Nephron (organoid): ENCODE results near the gene HECTD3.
A peak's percentile ranks its signal among the peaks of the same experiment; 100 is the strongest.

Source experiments
- H3K27ac Mint-ChIP-seq, 3 experiments: 2 replicates each; pipeline ENCODE4 v1.8.0; 2020; ENCODE audit warnings: mixed read lengths in 3 of 3, mild to moderate bottlenecking in 2 of 3, moderate library complexity in 1 of 3
- H3K27me3 Mint-ChIP-seq: 2 replicates; pipeline ENCODE4 v1.8.0; 2021; ENCODE audit warnings: low read depth, mild to moderate bottlenecking, moderate library complexity, mixed read lengths
- H3K36me3 Mint-ChIP-seq: 2 replicates; pipeline ENCODE4 v1.8.0; 2020; ENCODE audit warnings: low read depth, mixed read lengths
- H3K4me1 Mint-ChIP-seq: 2 replicates; pipeline ENCODE4 v1.8.0; 2020; ENCODE audit warnings: mixed read lengths
- H3K4me3 Mint-ChIP-seq, 3 experiments: 2 replicates each; pipeline ENCODE4 v1.8.0; 2020; ENCODE audit warnings: mild to moderate bottlenecking in 3 of 3, mixed read lengths in 3 of 3, moderate library complexity in 2 of 3
- H3K9me3 Mint-ChIP-seq: 2 replicates; pipeline ENCODE4 v1.8.0; 2020; ENCODE audit warnings: mixed read lengths
- CTCF ChIP-seq, 3 experiments: fragments of 200-600 bp; sonication (generic); IDR thresholded peaks; one replicate each; pipeline ENCODE4 v1.5.0; 2021; ENCODE audit warnings: antibody characterized with exemption in 3 of 3; ENCODE audit not compliant: unreplicated experiment in 3 of 3

Gene HECTD3

GRCh38 chr1:45035631-45036301 lies 24.6 kb upstream of the HECTD3 start:
- no peaks in the 10 kb centered on the region for H3K9me3 Mint-ChIP-seq
- H3K36me3 Mint-ChIP-seq: peaks cover 4% of the 10 kb centered on the region
- no peak overlapping the region for H3K27ac Mint-ChIP-seq
- no peak for TF ChIP-seq CTCF (IDR thresholded peaks at IDR 0.05; ENCODE audit: unreplicated experiment in 3 of 3)
- no peak overlapping the region for H3K4me3 Mint-ChIP-seq
- no peaks in the 10 kb centered on the region for H3K4me1 Mint-ChIP-seq
- no peaks in the 10 kb centered on the region for H3K27me3 Mint-ChIP-seq

GRCh38 chr1:45033356-45033755 lies 22.2 kb upstream of the HECTD3 start:
- Mint-ChIP-seq H3K27ac (no peak overlapping the region), H3K9me3 (no peaks in the 10 kb centered on the region), H3K4me1 (no peaks in the 10 kb centered on the region), H3K4me3 (no peak overlapping the region), H3K36me3 (peaks cover 7% of the 10 kb centered on the region), H3K27me3 (no peaks in the 10 kb centered on the region)
- TF ChIP-seq CTCF (IDR thresholded peaks at IDR 0.05; ENCODE audit: unreplicated experiment in 3 of 3): no peak

GRCh38 chr1:45032837-45033236 lies 21.7 kb upstream of the HECTD3 start:
- H3K27ac Mint-ChIP-seq: no peak overlapping the region
- H3K9me3 Mint-ChIP-seq: no peaks in the 10 kb centered on the region
- no peaks in the 10 kb centered on the region for H3K27me3 Mint-ChIP-seq
- peaks cover 4% of the 10 kb centered on the region for H3K36me3 Mint-ChIP-seq
- no peak for TF ChIP-seq CTCF (IDR thresholded peaks at IDR 0.05; ENCODE audit: unreplicated experiment in 3 of 3)
- H3K4me1 Mint-ChIP-seq: no peaks in the 10 kb centered on the region
- H3K4me3 Mint-ChIP-seq: no peak overlapping the region

DNA sequence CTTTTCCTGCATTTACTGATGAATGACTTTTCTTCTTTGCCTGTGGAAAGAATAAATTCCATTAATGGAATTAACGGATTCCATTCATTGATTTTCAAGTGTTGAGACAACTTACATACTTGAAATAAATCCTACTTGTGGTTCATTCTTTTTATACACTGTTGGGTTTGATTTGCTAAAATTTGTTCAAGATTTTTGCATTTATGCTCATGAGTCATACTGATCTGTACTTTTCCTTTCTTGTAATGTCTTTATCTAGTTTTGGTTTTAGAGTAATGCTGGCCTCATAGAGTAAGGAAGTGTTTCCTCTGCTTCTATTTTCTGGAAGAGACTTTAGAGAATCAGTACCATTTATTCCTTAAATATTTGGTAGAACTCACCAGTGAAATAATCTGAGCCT lies 15.3 kb upstream of the HECTD3 start:
- Mint-ChIP-seq H3K4me1 (no peaks in the 10 kb centered on the region), H3K36me3 (peaks cover 8% of the 10 kb centered on the region), H3K4me3 (no peak overlapping the region), H3K9me3 (no peaks in the 10 kb centered on the region), H3K27ac (no peak overlapping the region), H3K27me3 (no peaks in the 10 kb centered on the region)
- TF ChIP-seq CTCF (IDR thresholded peaks at IDR 0.05; ENCODE audit: unreplicated experiment in 3 of 3): no peak

DNA sequence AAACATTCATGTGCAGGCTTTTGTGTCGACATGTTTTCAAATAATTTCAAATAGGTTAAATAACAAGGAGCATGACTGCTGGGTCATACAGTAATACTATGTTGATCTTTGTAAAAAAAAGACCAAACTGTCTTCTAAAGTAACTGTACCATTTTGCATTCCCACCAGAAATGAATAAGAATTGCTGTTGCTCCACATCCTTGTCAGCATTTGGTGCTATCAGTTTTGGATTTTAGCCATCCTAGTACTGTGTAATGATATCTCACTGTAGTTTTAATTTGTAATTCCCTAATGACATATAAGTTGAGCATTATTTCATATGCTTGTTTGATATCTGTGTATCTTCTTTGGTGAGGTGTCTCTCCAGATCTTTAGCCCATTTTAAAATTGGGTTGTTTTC lies 12.5 kb upstream of the HECTD3 start:
- no peak for TF ChIP-seq CTCF (IDR thresholded peaks at IDR 0.05; ENCODE audit: unreplicated experiment in 3 of 3)
- Mint-ChIP-seq H3K27me3 (no peaks in the 10 kb centered on the region), H3K27ac (no peak overlapping the region), H3K4me1 (no peaks in the 10 kb centered on the region), H3K36me3 (peaks cover 4% of the 10 kb centered on the region), H3K4me3 (no peak overlapping the region), H3K9me3 (no peaks in the 10 kb centered on the region)

DNA sequence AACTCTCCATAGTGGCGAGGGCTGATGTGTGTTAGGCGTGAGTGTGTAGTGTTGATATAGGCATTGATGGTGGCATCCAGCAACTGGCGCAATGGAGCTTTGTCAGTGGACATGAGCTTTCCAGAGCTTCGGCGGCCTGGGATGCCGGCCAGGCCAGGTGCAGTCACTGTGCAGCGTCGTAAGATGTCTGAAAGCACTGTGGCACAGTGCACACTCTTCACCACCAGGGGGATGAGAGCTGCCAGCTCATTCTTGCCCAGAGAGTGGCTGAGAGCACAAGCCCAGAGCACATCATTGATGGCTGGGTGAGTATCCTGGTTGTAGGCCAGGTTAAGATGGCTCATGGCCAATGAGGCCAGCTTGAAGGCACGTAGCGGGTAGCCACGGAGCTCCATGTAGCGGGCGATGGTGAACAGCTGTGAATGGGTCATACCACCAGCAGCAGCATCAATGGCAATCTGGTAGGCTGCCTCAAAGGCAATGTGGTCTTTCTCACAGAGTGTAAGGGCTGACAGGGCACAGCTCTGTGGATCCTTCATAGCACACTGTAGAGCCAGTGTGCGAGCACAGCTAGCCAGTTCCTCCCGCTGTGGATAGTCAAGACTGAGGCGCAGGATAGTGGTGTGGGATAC lies 7.6 kb upstream of the HECTD3 start:
- H3K4me3 Mint-ChIP-seq: no peak overlapping the region
- peaks cover 9% of the 10 kb centered on the region for H3K4me1 Mint-ChIP-seq
- peak; percentile 65 to 70 (median 66) for TF ChIP-seq CTCF (IDR thresholded peaks at IDR 0.05; ENCODE audit: unreplicated experiment in 3 of 3)
- peaks cover 6% of the 10 kb centered on the region for H3K36me3 Mint-ChIP-seq
- no peaks in the 10 kb centered on the region for H3K27me3 Mint-ChIP-seq
- no peaks in the 10 kb centered on the region for H3K9me3 Mint-ChIP-seq
- H3K27ac Mint-ChIP-seq: no peak overlapping the region
